ENCODE results near the gene BSCL2.
"Not testable (repeated sequence)": the region's sequence is repeated elsewhere in the genome, so short reads cannot be mapped to it uniquely, and the experiment has no call there.

The BSCL2 gene

DNA sequence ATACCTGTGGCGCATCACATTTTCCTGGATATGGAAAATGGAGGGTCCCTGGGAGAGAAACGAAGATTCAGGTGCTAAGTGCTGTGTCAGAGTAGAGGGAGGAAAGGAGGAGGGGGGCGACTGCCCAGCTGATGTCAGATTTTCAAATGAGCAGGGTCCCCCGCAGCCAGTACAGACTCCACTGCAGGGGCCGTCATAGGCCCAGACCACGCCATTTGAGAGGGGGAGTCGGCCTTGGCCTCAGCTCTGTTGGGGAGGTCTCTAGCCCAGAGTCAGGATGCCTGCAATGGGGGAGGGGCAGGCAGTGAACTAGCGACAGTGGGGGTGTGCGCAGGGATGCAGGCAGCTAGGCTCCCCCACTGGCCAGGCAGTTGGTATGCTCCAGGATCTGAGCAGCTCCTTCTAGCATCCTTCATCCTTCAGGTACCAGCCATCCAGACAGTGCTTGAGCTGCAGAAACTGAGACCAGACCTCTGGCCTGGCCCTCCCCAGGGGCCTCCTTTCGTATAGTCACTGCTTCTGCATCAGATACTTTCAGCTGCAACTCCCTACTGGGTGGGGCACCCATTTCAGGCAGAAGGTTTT, at the start of gene BSCL2, which contains the start of gene GNG3:
TSS of gene BSCL2 (minus strand) at position 148 of the 585 bp plus-strand sequence. CDS start 229 bp downstream, outside the sequence.
TSS of gene GNG3 (plus strand) at position 400 of the 585 bp plus-strand sequence. CDS start 620 bp downstream, outside the sequence.
- no peak for DNase-seq (ENCODE audit: low read depth, low spot score)

DNA sequence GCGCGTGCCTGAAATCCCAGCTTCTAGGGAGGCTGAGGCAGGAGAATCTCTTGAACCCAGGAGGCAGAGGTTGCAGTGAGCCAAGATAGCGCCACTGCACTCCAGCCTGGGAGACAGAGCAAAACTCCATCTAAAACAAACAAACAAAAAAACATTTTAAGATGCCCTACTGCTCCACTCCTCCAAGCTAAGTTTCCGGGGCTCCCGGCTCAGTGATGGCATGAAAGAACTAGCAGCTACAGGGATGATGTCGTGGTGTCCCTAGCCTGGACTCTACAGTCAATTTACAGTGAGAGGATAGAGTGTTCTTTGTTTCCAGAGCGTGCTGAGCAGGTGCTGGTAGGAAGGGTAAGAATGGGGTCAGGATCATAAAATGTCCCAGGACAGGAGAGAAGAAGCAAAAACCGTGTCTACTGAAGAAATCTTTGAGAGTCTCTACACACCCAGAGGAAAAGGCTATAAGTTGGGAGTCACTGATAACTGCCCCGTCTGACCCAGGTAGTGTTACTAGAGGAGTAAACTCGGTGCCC, 47.9 kb upstream of the BSCL2 start:
- DNase-seq (ENCODE audit: low read depth, low spot score) = no peak

DNA sequence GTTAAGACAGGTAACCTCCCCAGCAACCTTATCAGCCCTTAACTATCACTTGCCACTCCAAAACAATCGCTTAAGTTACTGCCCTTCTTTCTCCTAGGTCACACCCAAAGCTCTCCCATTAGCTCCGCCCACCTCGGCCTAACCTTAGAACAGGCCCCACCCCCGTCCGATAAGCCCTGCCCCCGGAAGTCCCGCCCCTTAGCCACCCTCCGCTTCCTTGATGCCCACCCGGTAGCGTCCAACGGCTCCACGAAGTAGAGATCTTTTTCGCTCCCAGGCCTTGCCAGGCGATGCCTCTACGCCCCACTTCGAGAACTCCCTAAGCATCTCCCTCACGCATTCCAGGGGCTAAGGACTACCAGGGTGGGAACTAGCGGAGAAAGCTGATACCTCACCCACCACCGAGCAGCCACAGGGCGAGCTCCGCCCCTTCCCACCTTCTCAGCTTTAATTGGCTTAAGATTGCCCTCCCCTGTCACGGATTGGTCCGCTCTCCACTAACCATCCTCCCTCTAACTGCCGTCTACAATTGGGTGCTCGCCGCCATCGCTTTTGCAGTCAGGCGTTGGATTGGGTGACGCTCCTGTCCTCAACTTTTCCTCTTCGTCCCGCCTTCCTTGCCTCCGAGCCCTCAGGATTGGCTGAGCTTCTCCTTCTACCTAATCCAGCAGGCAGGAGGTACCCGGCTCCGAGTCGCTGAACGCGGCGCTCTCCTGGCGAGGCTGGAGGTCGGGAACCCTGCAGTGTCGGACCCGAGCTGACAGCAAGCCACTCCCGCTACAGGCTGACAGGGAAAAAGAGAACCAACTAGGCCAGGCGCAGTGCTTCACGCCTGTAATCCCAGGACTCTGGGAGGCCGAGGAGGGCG, 46.7 kb upstream of the BSCL2 start, which contains the start of gene ZBTB3:
TSS of gene ZBTB3 (minus strand) at position 425 of the 868 bp plus-strand sequence. CDS start 496 bp downstream, outside the sequence.
- DNase-seq (ENCODE audit: low read depth, low spot score) = peak; percentile 91

DNA sequence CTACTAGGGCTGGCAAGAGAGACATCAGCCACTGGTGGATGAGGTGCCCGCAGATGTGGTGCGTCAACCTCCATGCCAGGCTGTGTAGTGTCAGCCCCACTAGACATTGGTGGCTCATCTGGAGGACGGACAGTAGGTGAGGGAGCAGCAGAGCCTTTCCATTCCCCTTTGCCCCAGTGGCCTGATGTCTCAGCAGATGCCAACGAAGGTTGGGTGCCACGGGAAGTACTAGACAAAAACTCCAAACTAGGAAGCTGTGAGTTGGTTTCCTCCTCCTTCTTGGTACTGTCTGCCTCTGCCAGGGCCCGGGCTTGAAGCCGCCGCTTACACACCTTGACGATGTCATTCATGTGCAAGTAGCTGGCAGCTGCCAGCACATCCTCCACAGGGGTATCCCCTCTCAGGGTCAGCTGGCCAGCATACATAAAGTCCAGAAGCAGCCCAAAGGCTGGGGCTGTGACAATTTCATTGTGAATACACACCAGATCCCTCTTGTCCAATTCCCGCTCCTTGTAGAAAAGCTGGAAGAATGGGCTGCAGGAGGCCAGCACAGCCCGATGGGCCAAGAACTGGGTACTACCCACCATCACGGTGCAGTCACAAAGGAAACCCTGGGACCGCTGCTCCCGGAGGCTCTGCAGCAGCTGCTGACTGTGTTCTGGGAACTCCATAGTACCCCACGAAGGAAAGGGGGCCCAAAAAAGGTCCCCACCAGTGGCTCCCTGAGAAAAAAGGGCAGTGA, 45.9 kb upstream of the BSCL2 start:
- no peak for DNase-seq (ENCODE audit: low read depth, low spot score)

DNA sequence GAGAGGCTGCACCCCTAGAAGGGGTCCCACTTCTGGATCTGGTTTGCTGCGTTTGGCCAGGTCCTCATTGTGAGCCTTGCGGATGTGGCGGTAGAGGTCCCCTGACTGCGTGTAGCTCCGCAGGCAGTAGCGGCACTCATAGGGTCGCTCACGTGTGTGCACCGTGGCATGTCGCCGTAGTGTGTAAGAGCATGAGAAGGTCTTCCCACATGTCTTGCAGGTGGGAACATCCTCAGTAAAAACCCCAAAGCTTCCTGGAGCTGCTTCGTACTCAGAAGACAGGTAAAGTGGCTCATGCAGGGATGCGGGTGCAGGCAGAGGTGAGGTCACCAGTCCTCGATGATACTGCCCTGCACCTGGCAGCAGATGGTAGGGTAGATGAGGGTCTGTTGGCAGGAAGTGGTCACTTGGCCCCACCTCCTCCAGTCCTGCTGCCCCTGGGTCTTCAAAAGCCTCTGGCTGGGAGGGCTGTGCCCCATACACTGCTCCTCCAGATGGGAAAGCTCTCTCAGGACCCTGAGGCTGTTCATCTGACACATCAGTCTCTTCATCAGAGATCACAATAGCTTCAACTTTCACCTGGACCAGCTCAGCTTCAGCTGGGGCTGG, 45.1 kb upstream of the BSCL2 start:
- no peak for DNase-seq (ENCODE audit: low read depth, low spot score)

DNA sequence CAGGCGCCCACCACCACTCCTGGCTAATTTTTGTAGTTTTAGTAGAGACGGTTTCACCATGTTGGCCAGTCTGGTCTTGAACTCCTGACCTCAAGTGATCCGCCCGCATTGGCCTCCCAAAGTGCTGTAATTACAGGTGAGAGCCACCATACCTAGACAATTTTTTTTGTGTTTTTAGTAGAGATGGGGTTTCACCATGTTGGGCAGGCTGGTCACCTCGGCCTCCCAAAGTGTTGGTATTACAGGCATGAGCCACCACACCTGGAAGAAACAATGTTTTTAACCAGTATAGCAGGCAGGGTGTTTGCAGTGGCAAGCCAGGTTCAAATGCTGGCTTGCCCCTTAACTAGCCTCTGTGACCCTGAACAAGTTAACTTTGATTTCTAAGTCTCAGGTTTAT, 42.7 kb upstream of the BSCL2 start:
- not testable (repeated sequence) for DNase-seq (ENCODE audit: low read depth, low spot score)

DNA sequence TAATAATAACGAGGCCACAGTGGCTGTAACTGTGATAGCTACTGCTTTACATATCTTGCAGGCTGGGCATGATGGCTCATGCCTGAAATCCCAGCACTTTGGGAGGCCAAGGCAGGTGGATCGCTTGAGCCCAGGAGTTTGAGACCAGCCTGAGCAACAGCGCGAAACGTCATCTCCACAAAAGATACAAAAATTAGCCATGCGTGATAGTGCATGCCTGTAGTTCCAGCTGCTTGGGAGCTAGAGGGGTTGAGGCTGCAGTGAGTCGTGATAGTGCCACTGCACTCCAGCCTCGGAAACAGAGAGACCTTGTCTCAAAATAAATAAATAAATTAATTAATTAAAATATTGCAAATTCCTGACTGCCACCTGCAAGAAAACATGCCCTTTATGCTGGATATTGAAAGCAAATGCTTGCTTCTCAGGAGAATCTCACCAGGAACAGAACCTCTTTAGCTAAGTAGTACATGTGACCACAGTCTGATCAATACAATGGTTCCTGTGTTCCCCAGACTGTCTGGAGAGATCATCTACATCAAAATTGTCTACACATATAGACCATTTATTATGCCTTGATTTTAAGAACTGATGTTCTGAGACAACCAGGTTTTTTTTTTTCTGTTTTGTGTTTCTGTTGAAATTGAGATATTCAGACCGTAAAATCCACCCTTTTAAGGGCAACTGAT, 40.4 kb upstream of the BSCL2 start:
- DNase-seq (ENCODE audit: low read depth, low spot score) = no peak

DNA sequence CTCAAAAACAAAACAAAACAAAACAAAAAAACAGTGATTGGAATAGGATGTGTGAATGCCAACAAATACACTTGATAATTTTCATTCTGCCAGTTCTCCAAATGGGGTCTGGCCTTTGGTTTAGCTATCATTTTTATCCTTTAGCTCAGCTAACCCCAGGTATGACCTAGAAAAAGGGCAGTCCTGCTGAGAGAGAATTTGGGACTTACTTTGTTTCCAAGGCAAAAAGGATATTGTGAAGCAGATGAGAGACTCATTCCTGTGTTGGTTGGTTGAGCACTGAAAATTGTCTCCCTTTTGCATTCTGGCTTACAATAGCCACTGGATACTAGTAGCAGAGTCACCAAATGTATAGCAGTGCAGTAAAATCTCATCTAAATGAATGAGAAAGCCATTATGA, 30.0 kb upstream of the BSCL2 start:
- no peak for DNase-seq (ENCODE audit: low read depth, low spot score)

DNA sequence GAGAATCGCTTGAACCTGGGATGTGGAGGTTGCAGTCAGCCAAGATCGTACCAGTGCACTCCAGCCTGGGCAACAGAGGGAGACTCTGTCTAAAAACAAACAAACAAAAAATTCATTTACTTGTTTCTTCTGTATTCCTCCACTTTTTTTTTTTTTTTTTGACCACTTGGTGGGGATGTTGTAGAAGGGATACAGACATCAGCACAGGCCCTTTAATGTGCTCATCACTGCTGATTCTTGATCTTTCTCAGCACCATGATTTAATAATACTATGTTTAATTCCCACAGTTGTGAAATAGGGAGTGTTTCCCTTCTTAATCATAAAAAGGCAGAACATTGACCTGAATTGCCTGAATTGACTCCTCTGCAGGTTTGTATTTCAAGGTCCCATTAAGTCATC, 25.6 kb upstream of the BSCL2 start:
- DNase-seq (ENCODE audit: low read depth, low spot score) = no peak

DNA sequence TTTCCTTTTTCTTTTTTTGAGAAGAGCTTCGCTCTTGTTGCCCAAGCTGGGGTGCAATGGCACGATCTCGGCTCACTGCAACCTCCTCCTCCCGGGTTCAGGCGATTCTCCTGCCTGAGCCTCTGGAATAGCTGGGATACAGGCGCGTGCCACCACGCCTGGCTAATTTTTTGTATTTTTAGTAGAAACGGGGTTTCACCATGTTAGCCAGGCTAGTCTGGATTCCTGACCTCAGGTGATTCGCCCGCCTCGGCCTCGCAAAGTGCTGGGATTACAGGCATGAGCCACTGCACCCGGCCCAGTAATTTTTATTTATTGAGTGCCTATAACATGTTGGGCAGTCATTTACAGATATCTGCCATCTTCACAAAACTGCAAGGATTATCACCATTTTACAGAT, 22.9 kb upstream of the BSCL2 start:
- not testable (repeated sequence) for DNase-seq (ENCODE audit: low read depth, low spot score)

DNA sequence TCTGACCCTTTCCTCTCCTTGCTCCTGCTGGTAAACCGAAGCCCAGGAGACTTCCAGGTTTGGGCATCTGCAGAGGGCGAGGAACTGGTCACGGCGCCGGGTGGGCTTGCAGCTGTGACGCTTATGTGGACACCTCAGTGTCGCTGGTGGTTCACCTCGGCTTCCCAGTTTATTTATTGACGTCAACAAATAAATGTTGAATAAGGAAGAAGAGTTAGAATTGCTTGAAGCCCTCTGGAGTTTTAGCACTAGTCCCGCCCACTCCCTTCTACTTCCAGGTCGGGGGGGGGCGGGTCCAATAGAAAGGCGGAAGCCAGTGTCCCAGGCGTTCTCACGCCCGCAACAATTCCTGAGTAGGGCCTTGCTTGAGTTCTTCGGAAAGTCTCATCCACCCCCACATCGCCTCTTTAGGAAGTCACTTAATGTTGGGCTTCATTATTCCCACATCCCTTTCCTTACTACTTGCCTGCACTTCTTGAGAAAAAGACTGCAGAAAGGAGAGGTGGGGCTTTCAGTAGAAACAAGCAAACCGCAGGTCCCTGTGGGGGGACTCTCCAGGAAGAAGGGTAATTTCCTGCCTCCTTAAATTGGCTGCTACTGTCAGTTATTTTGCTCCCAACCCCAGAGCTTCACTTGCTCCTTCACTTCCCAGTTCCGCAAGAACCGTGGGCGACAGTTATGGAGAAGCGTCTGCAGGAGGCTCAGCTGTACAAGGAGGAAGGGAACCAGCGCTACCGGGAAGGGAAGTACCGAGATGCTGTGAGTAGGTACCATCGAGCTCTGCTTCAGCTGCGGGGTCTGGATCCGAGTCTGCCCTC, 21.2 kb upstream of the BSCL2 start, which contains the start of gene TTC9C:
TSS of gene TTC9C (plus strand) at position 316 of the 818 bp plus-strand sequence. CDS start at position 679, 363 bp downstream.
- peak; percentile 77 for DNase-seq (ENCODE audit: low read depth, low spot score)

DNA sequence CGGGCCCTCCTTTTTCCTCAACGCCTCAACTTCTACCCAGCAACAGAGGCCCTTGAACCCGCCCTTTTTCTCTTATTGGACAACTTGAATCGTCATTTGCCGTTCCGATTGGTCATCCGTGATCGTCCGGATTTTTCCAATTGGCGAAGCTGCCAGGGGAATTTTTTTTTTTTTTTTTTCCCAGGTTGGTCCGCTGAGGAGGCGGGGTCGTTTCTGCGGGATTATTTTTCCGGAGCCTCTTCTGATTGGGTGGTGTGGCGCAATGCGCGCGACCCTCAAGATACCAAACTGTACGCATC, 20.6 kb upstream of the BSCL2 start:
- peak; percentile 76 for DNase-seq (ENCODE audit: low read depth, low spot score)

DNA sequence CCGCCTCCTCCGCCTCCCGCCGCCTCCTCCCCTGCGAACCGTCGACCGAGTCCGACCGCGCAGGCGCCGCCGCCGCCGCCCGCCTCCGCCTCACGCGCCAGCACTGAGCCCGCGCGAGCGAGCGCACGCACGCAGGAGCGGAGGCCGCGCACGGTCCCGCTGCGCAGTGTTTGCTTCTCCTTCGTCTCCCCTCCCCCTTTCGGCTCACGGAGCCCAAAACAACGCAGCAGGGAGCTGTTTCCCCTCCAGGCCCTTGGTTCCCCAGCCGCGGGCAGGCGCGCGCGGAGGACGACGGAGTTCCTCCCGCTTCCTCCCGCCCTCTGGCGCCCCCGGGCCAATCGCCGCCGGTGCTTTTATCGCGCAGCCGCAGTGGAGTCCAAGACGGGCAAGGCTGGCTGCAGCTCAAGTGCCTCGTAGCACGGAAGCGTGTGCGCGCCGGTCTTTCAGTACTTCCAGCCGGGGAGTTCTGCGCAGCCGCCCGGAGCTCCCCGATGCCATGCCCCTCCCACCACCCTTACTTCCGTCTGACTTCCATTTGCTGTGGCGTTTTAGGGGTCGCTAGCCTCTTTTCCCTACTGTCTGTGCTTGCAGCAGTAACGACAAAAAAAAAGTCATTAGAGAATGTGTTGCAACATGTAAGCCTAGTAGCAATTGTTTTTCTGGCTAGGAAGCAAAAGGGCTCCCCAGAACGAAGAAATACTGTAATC, 20.1 kb upstream of the BSCL2 start, which contains the start of gene HNRNPUL2:
TSS of gene HNRNPUL2 (minus strand) at position 293 of the 707 bp plus-strand sequence. CDS start 301 bp downstream, outside the sequence.
- peak; percentile 99 for DNase-seq (ENCODE audit: low read depth, low spot score)

DNA sequence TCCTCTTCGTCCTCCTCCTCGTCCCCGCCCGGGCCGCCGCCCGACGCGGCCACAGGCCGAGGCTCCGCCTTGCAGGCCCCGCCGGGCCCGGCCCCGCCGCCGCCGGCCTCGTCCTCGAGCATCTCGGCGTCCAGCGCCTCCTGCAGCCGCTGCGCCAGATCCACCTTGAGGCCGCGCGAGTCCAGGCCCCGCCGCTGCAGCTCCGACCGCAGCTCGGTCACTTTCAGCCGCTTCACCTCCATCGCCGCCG, 19.6 kb upstream of the BSCL2 start:
- no peak for DNase-seq (ENCODE audit: low read depth, low spot score)

DNA sequence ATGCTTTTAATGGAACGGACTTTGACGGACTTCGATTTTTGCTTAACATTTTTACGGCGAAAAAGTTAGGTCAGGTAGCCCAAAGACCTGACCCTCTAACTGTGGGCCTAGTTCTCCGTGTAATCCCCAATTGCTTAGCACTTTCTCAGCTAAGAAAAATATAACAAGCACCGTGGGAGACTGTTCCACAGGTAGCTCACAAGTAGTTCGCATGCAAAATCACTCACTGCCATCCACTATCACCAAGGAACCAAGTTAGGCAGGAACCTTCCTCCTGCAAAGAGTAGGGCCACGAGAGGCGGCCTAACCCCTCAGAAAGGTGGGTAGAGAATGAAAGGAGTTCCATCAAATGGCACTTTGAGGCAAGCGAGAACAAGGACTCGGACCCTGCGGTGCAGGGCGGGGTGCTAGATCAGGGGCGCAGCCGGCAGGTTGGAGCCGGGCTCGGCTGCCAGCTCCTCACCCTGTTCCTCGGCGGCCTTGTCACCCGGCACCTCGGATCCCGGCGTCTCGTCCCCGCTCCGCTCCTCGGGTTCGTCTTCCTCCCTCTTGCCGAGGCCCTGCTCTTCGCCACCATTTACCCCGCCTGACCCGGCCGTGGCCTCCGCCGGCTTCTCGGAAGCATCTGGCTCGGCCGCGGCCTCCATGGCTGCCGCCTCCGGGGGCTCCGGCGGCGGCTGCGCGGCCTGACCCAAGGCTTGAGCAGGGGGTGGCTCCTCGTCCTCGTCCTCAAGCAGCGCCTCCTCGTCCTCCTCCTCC, 19.1 kb upstream of the BSCL2 start:
- no peak for DNase-seq (ENCODE audit: low read depth, low spot score)

DNA sequence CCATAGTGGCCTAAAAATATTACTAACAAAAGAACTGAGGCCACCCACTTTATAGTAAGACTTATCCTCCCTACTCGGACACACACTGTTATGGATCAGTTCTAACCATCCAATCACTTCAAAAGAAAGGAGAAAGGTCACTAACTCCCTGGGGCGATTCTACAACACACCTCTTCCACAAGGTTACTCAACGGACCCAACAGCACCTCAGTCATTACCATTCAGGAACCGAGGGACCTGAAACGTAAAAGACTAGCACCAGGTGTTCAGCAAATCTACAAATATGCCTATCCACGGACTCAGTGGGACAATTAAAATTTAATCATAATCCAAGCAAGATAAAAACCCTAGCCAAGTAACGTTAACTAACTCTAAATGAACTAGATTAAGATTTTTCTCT, 18.4 kb upstream of the BSCL2 start:
- DNase-seq (ENCODE audit: low read depth, low spot score) = no peak

DNA sequence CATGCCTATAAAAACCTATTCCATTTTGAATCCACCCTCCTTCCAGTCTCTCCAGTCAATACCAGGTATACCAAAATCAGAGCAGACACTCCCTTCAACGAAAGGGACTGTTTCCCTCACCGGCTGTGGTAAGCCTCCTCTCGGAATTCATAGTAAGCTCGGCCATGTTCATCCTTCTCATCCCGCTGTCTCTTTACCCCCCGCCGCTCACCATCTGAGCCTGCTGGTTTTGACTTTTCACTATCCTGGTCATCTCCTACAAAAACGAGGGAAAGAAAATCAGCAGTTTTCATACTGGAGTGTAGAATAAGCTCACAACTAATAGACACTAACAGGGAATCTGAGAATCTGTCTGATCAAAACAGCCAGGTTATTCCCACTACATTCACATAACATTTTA, 16.9 kb upstream of the BSCL2 start:
- DNase-seq (ENCODE audit: low read depth, low spot score) = no peak

DNA sequence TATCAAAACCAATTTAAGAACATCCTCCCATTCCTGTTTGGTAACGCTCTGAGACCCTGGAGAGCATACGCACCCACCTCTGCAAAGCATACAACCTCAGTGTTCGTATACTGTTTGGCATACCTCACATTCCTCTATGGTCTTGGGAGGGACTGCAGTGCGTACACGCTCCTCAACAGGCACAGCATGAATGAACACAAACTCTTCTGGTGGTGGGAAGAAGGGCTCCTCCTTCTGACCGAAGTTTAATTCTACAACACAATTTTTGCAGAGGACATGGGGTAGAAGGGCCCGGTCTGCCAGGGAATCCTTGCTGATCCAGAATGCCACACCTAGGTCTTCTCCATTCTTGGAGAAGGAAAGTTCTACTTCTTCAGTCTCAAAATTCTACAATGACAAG, 14.8 kb upstream of the BSCL2 start:
- no peak for DNase-seq (ENCODE audit: low read depth, low spot score)

Data from activated CD4-positive, CD25-positive, alpha-beta regulatory T cell treated with anti-CD3 and anti-CD28 coated beads, Interleukin-2, amount 50 U/mL, for 16 hours (primary cell).